22Rv1 (cell line): ENCODE results near the gene NDUFS1.

ENCODE experiments used
- CTCF ChIP-seq: fragments of 450-650 bp; IDR thresholded peaks from 2 replicates; pipeline ENCODE4 v1.5.1; 2017; ENCODE audit warnings: mild to moderate bottlenecking
- ZFX ChIP-seq: fragments of 450-650 bp; IDR thresholded peaks from 2 replicates; pipeline ENCODE4 v1.6.1; 2017; ENCODE audit warnings: antibody characterized with exemption, borderline replicate concordance

GRCh38 chr2:206096876-206097275 lies 62.4 kb downstream of the NDUFS1 start:
- TF ChIP-seq CTCF = no peak
- no peak for TF ChIP-seq ZFX
